HepG2 (cell line): ENCODE data around the gene ZNF575.

Source experiments
- CREM ChIP-seq, 2 experiments: sonication (generic) in 1 of 2; formaldehyde crosslinking in 1 of 2; IDR thresholded peaks; 2 replicates each; pipeline versions ENCODE4 v1.4.0 to v1.6.1; 2016 to 2020; ENCODE audit warnings: antibody characterized with exemption in 1 of 2, mild to moderate bottlenecking in 1 of 2, missing genetic modification reagents in 1 of 2
- GABPA ChIP-seq, 2 experiments: IDR thresholded peaks; 2 replicates each; pipeline ENCODE4 v1.6.1; 2011 to 2016; ENCODE audit warnings: low read depth in 2 of 2, low read length in 1 of 2, missing biosample characterization in 1 of 2, missing genetic modification characterization in 1 of 2
- RBM22 ChIP-seq: fragments of 200-400 bp; formaldehyde crosslinking; optimal IDR thresholded peaks from 2 replicates; pipeline ENCODE3; 2017; ENCODE audit warnings: mild to moderate bottlenecking, low read length, moderate library complexity
- ZNF326 ChIP-seq: sonication (generic); formaldehyde crosslinking; IDR thresholded peaks from 2 replicates; pipeline ENCODE4 v1.4.0; 2020; ENCODE audit warnings: missing genetic modification reagents, borderline replicate concordance
- TF ChIP-seq, protein P1 (sequence below): sonication (generic); formaldehyde crosslinking; IDR thresholded peaks from 2 replicates; pipeline ENCODE4 v1.8.1; 2022; ENCODE audit warnings: mild to moderate bottlenecking, missing genetic modification reagents
- TF ChIP-seq, protein P2 (sequence below): sonication (generic); formaldehyde crosslinking; IDR thresholded peaks from 2 replicates; pipeline ENCODE4 v1.4.0; 2020; ENCODE audit warnings: missing genetic modification reagents, borderline replicate concordance

DNA sequence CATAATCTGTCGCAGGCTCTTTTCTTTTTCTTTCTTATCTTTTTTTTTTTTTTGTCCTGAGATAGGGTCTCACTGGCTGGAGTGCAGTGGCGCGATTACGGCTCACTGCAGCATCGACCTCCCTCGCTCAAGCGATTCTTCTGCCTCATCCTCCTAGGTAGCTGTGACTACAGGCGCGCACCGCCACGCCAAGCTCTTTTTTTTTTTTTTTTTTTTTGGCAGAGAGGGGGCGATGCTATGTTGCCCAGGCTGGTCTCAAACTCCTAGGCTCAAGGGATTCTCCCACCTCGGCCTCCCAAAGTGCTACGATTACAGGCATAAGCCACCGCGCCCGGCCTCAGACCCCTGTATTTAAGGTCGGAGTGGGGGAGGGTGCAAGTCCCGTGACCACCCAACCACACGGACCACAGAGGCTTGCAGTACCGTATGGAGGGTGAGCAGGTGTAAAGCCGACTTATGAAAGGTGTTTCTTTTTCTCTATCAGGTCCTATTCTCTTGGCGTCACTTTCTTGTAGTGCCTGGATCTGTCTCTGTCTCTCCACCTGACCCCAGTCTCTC lies 30.5 kb upstream of the ZNF575 start:
- TF ChIP-seq, protein P1, sequence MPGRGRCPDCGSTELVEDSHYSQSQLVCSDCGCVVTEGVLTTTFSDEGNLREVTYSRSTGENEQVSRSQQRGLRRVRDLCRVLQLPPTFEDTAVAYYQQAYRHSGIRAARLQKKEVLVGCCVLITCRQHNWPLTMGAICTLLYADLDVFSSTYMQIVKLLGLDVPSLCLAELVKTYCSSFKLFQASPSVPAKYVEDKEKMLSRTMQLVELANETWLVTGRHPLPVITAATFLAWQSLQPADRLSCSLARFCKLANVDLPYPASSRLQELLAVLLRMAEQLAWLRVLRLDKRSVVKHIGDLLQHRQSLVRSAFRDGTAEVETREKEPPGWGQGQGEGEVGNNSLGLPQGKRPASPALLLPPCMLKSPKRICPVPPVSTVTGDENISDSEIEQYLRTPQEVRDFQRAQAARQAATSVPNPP: no peak
- TF ChIP-seq, protein P2, sequence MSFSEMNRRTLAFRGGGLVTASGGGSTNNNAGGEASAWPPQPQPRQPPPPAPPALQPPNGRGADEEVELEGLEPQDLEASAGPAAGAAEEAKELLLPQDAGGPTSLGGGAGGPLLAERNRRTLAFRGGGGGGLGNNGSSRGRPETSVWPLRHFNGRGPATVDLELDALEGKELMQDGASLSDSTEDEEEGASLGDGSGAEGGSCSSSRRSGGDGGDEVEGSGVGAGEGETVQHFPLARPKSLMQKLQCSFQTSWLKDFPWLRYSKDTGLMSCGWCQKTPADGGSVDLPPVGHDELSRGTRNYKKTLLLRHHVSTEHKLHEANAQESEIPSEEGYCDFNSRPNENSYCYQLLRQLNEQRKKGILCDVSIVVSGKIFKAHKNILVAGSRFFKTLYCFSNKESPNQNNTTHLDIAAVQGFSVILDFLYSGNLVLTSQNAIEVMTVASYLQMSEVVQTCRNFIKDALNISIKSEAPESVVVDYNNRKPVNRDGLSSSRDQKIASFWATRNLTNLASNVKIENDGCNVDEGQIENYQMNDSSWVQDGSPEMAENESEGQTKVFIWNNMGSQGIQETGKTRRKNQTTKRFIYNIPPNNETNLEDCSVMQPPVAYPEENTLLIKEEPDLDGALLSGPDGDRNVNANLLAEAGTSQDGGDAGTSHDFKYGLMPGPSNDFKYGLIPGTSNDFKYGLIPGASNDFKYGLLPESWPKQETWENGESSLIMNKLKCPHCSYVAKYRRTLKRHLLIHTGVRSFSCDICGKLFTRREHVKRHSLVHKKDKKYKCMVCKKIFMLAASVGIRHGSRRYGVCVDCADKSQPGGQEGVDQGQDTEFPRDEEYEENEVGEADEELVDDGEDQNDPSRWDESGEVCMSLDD (CRISPR knock-in tag): no peak
- TF ChIP-seq ZNF326 (CRISPR knock-in tag) (no peak), RBM22 (no peak), GABPA (IDR thresholded peaks at IDR 0.05; ENCODE audit: low read depth, low read length) (no peak), GABPA (CRISPR knock-in tag; IDR thresholded peaks at IDR 0.05; ENCODE audit: low read depth) (no peak), CREM (IDR thresholded peaks at IDR 0.05) (no peak), CREM (CRISPR knock-in tag; IDR thresholded peaks at IDR 0.05) (no peak)
